Measurements from ENCODE around the gene GPS1.

The GPS1 gene

DNA sequence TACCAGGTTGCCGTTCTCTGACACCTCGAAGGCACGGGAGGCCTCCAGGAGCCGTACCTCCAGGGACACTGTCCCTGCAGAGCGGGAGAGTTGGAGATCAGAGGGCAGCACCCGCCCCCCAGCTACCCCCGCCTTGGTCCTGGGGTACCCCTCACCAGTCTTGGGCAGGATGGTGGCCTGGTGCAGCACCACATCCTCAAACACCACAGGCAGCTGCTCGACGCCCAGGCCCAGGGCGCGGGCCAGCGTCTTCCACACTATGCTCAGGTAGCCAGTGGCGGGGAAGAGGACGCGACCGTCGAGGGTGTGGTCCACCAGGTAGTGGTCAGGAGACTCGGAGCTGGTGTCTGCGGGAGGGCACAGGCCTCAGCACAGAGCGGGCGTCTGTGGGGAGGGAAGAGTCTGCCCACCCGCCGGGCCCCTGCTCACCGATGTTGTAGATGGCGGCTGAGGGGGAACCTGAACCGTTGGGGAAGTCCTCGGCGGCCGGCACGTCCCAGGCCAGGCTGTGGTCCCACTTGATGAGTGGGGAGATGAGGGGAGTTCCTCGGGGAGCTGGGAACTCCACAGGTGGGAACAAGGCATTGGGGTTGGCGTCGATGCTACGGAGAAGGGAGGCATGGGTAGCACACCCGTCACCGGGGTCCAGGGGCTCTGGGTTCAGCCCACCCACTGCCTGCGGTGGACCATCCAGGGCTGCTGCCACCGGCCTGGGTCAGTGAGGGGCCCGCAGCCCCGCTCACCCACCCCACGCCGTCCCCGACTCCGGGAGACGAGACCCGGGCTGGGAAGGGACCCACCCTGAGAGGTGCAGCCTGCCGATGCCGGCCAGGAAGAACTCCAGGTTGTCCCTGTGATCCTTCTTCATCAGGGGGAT is 36.5 kb downstream of the GPS1 start:
- Histone ChIP-seq H3K4me3 (no peak overlapping the region), H3K27me3 (no peaks in the 10 kb centered on the region), H3K36me3 (peaks cover 97 to 100% (median 100%) of the 10 kb centered on the region in 3 donors), H3K4me1 (no peaks in the 10 kb centered on the region), H3K27ac (no peak overlapping the region), H3K9me3 (no peaks in the 10 kb centered on the region)
- TF ChIP-seq CTCF (IDR thresholded peaks at IDR 0.05), result no peak
- DNase-seq, result no peak
- intact Hi-C loops (cut with DNase I; ENCODE audit: low total_unique reads), result no loop called here

DNA sequence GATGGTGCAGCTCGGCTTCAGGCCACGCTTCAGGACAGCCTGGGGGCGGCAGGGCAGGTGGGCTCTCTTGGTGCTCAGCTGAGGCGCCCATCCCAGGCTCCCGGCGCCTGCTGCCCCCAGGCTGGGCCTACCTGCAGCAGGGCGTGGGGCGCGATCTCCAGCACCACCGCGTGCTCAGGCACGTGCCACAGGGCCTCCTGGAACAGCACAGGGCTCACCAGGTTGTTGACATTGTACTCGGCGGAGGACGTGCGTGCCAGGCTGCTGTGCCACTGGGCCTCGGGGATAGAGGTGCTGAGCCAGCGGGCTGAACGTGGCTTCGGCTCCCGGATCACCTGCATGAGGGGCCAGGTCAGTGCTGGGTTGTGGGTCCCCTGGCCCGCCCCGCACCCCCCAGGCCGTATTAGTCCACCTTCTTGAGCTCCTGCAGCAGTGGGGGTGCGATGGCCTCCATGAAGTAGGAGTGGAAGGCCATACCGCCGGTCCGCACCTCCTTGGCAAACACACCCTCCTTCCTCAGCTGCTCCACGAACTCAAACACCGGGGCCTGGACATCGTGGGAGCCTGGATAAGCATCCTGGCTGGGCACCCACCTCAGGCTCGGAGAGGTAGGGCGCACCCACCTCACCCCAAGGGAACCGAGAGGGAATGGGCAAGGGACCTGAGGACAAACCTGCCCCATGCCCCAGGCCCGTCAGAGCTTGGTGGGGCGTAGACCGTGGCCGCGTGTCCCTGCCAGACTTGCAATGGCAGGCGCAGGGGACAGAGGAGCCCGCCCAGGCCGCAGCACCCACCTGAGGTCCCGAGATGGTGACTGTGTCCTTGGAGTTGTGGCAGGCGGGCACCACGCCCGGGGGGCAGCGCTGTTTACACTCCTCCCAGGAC is 37.4 kb downstream of the GPS1 start:
- H3K27me3 ChIP-seq, result no peaks in the 10 kb centered on the region
- no peak overlapping the region for H3K4me3 ChIP-seq
- intact Hi-C loops (cut with DNase I; ENCODE audit: low total_unique reads), result no loop called here

GRCh38 chr17:82089723-82090548 is 38.2 kb downstream of the GPS1 start:
- TF ChIP-seq CTCF (IDR thresholded peaks at IDR 0.05), result no peak
- DNase-seq, result no peak
- no peak overlapping the region for H3K4me3 ChIP-seq
- no peaks in the 10 kb centered on the region for H3K27me3 ChIP-seq
- no peaks in the 10 kb centered on the region for H3K9me3 ChIP-seq
- peaks cover 97 to 100% (median 99%) of the 10 kb centered on the region in 3 donors for H3K36me3 ChIP-seq
- intact Hi-C loops (cut with DNase I; ENCODE audit: low total_unique reads), result no loop called here
- no peaks in the 10 kb centered on the region for H3K4me1 ChIP-seq
- no peak overlapping the region for H3K27ac ChIP-seq

More for the DNA sequence above, 37.4 kb downstream of the GPS1 start:
- H3K9me3 ChIP-seq, result no peaks in the 10 kb centered on the region
- TF ChIP-seq CTCF (IDR thresholded peaks at IDR 0.05), result no peak
- DNase-seq, result no peak
- no peaks in the 10 kb centered on the region for H3K4me1 ChIP-seq
- no peak overlapping the region for H3K27ac ChIP-seq
- H3K36me3 ChIP-seq, result peaks cover 97 to 100% (median 100%) of the 10 kb centered on the region in 3 donors

DNA sequence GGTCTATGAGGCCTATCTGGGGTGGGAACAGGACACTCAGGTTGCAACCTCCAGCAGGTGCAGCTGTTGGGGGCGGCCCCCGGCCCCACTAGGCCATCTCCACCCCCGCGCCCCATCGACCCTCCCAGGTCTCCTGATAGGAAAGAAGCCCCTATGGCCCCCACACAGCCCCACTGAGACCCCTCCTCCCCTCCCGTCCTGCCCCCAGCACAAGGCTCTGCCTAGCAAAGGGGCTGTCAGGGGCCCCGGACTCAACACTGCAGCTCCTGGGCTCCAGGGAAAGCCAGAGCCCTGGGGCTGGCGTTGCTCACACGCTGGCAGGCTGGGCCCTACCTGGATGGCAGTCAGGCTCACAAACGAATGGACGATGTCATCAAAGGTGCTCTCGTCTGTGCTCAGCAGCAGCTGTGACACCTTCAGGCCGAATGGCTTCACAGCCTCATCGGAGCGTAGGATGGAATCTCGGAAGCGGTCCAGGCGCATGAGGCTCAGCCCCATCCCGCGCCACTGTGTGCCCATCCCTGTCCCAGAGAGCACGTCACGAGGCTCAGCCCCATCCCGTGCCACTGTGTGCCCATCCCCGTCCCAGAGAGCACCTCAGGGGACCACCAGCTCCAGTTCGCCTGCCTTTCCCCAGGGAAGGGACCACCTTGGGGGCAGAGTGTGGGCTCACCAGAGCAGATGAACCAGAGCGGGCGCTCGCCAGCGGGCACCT is 39.0 kb downstream of the GPS1 start:
- no peak for TF ChIP-seq CTCF (IDR thresholded peaks at IDR 0.05)
- H3K36me3 ChIP-seq, result peaks cover 93 to 100% (median 99%) of the 10 kb centered on the region in 3 donors

More for the DNA sequence above, 39.0 kb downstream of the GPS1 start:
- no peak for DNase-seq
- Histone ChIP-seq H3K4me3 (no peak overlapping the region), H3K9me3 (no peaks in the 10 kb centered on the region), H3K4me1 (peaks cover 0 to 5% (median 1%) of the 10 kb centered on the region in 4 donors), H3K27ac (no peak overlapping the region), H3K27me3 (no peaks in the 10 kb centered on the region)
- intact Hi-C loops (cut with DNase I; ENCODE audit: low total_unique reads), result no loop called here

Measured in tibial artery (tissue), 4 donors.